Peyer's patch (tissue), 4 donors: ENCODE measurements around the gene TSPOAP1. TPM values are rescaled to one million over a fixed set of nuclear protein-coding genes. Genes with fewer than 3 reads are reported as not detected.

Experiments
- DNase-seq, 3 donors: peaks; one replicate each; pipeline ENCODE4 v3.0.0-alpha.2; 2017 to 2019
- H3K27ac ChIP-seq, 4 donors: fragments of 200-600 bp; sonication (generic); one replicate each; pipeline ENCODE4 v1.5.1; 2016 to 2019
- H3K27me3 ChIP-seq, 2 donors: fragments of 200-600 bp; sonication (generic); one replicate each; pipeline ENCODE4 v1.5.1; 2019
- H3K36me3 ChIP-seq, 3 donors: fragments of 200-600 bp; sonication (generic); one replicate each; pipeline ENCODE4 v1.5.1; 2016 to 2019
- H3K4me1 ChIP-seq, 4 donors: fragments of 200-600 bp; sonication (generic); one replicate each; pipeline ENCODE4 v1.5.1; 2016 to 2019
- H3K4me3 ChIP-seq, 4 donors: fragments of 200-600 bp; sonication (generic); 1 replicate in 3 of 4; 2 replicates in 1 of 4; pipeline ENCODE4 v1.5.1; 2016 to 2019; ENCODE audit warnings: mild to moderate bottlenecking in 1 of 4
- H3K9me3 ChIP-seq, 4 donors: fragments of 200-600 bp; sonication (generic); one replicate each; pipeline ENCODE4 v1.5.1; 2016 to 2019; ENCODE audit warnings: mild to moderate bottlenecking in 1 of 4
- CTCF ChIP-seq, 6 experiments: fragments of 450-650 bp in 4 of 6; fragments of 200-600 bp in 2 of 6; sonication (generic) in 1 of 6; IDR thresholded peaks; one replicate each; pipeline ENCODE4 v1.5.1; 2017 to 2019; ENCODE audit warnings: antibody characterized with exemption in 6 of 6, mild to moderate bottlenecking in 3 of 6, moderate library complexity in 1 of 6
- POLR2A ChIP-seq, 2 donors: fragments of 450-650 bp; IDR thresholded peaks; one replicate each; pipeline ENCODE4 v1.5.1; 2017; ENCODE audit warnings: antibody characterized with exemption in 2 of 2, mild to moderate bottlenecking in 2 of 2, moderate library complexity in 2 of 2
- total RNA-seq, 4 donors: library from RNA; depleted of rRNA; stranded (reverse); fragments of >200 nt; gene quantifications; one replicate each; pipeline ENCODE4 v1.1.0, GENCODE V29; 2016

The TSPOAP1 gene
- total RNA-seq, 4 donors from 2014 or later: 9.1 to 11.9 (median 10.4) TPM

- TF ChIP-seq CTCF (IDR thresholded peaks at IDR 0.05) (peak in 2 of 6 experiments; percentile 8 to 18), POLR2A (IDR thresholded peaks at IDR 0.05) (no peak)
- Histone ChIP-seq H3K4me3 (no peak overlapping the region), H3K36me3 (no peaks in the 10 kb centered on the region), H3K4me1 (no peaks in the 10 kb centered on the region), H3K27me3 (no peaks in the 10 kb centered on the region), H3K27ac (no peak overlapping the region), H3K9me3 (no peaks in the 10 kb centered on the region)
- no peak for DNase-seq
Observed at GRCh38 chr17:58270476-58271215, 57.9 kb downstream of the TSPOAP1 start.

- Histone ChIP-seq H3K9me3 (no peaks in the 10 kb centered on the region), H3K27ac (no peak overlapping the region), H3K27me3 (no peaks in the 10 kb centered on the region), H3K4me1 (no peaks in the 10 kb centered on the region), H3K4me3 (no peak overlapping the region), H3K36me3 (no peaks in the 10 kb centered on the region)
- TF ChIP-seq CTCF (IDR thresholded peaks at IDR 0.05) (no peak), POLR2A (IDR thresholded peaks at IDR 0.05) (no peak)
- no peak for DNase-seq
Observed at GRCh38 chr17:58269557-58270291, 58.9 kb downstream of the TSPOAP1 start.

GRCh38 chr17:58268774-58269556, 59.6 kb downstream of the TSPOAP1 start:
- DNase-seq: no peak
- no peaks in the 10 kb centered on the region for H3K36me3 ChIP-seq
- H3K27ac ChIP-seq: no peak overlapping the region
- no peaks in the 10 kb centered on the region for H3K9me3 ChIP-seq
- H3K4me3 ChIP-seq: no peak overlapping the region
- H3K4me1 ChIP-seq: no peaks in the 10 kb centered on the region
- H3K27me3 ChIP-seq: no peaks in the 10 kb centered on the region
- no peak for TF ChIP-seq CTCF (IDR thresholded peaks at IDR 0.05)
- TF ChIP-seq POLR2A (IDR thresholded peaks at IDR 0.05): no peak

GRCh38 chr17:58268326-58268725, 60.3 kb downstream of the TSPOAP1 start:
- no peaks in the 10 kb centered on the region for H3K9me3 ChIP-seq
- H3K27me3 ChIP-seq: no peaks in the 10 kb centered on the region
- H3K27ac ChIP-seq: no peak overlapping the region
- no peaks in the 10 kb centered on the region for H3K4me1 ChIP-seq
- peak in 1 of 3 donors; percentile 6 for DNase-seq
- no peak for TF ChIP-seq CTCF (IDR thresholded peaks at IDR 0.05)
- TF ChIP-seq POLR2A (IDR thresholded peaks at IDR 0.05): no peak
- H3K4me3 ChIP-seq: no peak overlapping the region
- no peaks in the 10 kb centered on the region for H3K36me3 ChIP-seq

- Histone ChIP-seq H3K27me3 (no peaks in the 10 kb centered on the region), H3K4me1 (no peaks in the 10 kb centered on the region), H3K4me3 (no peak overlapping the region), H3K27ac (no peak overlapping the region), H3K9me3 (no peaks in the 10 kb centered on the region), H3K36me3 (no peaks in the 10 kb centered on the region)
- DNase-seq: no peak
- TF ChIP-seq POLR2A (IDR thresholded peaks at IDR 0.05) (no peak), CTCF (IDR thresholded peaks at IDR 0.05) (no peak)
Observed at GRCh38 chr17:58267347-58268324, 61.0 kb downstream of the TSPOAP1 start.
